HL-60 (cell line): ENCODE data around the gene RABGAP1L.

Experiments
- DNase-seq, 2 experiments: peaks; one replicate each; pipeline ENCODE4 v3.0.0-alpha.2; 2010 to 2020; ENCODE audit warnings: low read depth in 1 of 2, low spot score in 1 of 2
- H3K27ac ChIP-seq: fragments of 250-450 bp; sonication (Bioruptor Pico); replicated peaks from 2 replicates; pipeline ENCODE4 v1.5.1; 2020; ENCODE audit warnings: mild to moderate bottlenecking, moderate library complexity
- H3K27me3 ChIP-seq: fragments of 250-450 bp; sonication (Bioruptor Pico); 2 replicates; pipeline ENCODE4 v1.5.1; 2021; ENCODE audit warnings: mild to moderate bottlenecking, moderate library complexity; ENCODE audit not compliant: insufficient read depth, poor library complexity, severe bottlenecking
- H3K4me3 ChIP-seq: replicated peaks from 2 replicates; pipeline ENCODE4 v1.5.1; 2011; ENCODE audit warnings: mild to moderate bottlenecking, control low read depth, low read length; ENCODE audit not compliant: insufficient read depth
- GABPA ChIP-seq: IDR thresholded peaks from 2 replicates; pipeline ENCODE4 v1.6.1; 2012; ENCODE audit warnings: low read depth
- POLR2AphosphoS5 ChIP-seq: IDR thresholded peaks from 2 replicates; pipeline ENCODE4 v1.6.1; 2012; ENCODE audit warnings: low read depth
- SPI1 ChIP-seq: IDR thresholded peaks from 2 replicates; pipeline ENCODE4 v1.6.1; 2012; ENCODE audit warnings: low read depth, mild to moderate bottlenecking, borderline replicate concordance
- TF ChIP-seq, protein P1 (sequence below): IDR thresholded peaks from one replicate; pipeline ENCODE4 v1.5.1; 2011; ENCODE audit warnings: low read length, control low read depth, inconsistent platforms; ENCODE audit not compliant: insufficient read depth
- TF ChIP-seq, protein P2 (sequence below): IDR thresholded peaks from 2 replicates; pipeline ENCODE4 v1.6.1; 2012; ENCODE audit warnings: low read depth; ENCODE audit not compliant: insufficient replicate concordance

Gene RABGAP1L

DNA sequence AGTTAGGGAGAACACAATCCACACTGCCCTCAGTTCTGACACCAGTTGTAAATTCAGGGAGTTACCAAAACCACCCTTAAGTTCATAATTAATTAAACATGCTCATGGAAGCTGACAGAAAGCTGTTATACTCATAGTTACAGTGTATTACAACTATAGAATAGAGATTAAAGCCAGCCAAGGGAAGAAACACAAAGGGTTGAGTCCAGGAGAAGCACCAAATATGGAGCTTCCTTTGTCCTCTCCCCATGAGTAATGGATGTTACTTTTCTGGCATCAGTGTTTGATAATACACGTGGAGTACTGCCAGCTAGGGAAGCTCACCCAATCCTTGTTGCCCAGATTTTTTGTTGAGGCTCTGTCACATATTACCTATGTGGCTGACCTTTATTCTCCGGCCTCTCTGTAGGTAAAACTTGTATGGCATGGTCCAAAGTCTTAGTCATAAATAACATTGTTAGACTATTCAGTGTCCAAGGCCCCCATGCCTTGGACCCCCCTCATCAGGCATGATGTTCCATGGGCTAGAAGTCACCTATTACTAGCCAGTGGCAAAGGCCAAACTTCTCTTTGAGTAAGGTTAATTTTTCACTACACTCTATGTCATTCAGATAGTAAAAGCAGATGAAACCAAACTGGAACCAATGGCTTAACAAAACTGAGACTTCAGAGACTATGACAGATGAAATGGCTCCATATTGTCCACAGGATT is 464.2 kb downstream of the RABGAP1L start:
- H3K27ac ChIP-seq, result no peak overlapping the region
- no peak for DNase-seq
- no peak overlapping the region for H3K4me3 ChIP-seq
- TF ChIP-seq POLR2AphosphoS5 (no peak), SPI1 (no peak), GABPA (no peak)
- TF ChIP-seq, protein P1, sequence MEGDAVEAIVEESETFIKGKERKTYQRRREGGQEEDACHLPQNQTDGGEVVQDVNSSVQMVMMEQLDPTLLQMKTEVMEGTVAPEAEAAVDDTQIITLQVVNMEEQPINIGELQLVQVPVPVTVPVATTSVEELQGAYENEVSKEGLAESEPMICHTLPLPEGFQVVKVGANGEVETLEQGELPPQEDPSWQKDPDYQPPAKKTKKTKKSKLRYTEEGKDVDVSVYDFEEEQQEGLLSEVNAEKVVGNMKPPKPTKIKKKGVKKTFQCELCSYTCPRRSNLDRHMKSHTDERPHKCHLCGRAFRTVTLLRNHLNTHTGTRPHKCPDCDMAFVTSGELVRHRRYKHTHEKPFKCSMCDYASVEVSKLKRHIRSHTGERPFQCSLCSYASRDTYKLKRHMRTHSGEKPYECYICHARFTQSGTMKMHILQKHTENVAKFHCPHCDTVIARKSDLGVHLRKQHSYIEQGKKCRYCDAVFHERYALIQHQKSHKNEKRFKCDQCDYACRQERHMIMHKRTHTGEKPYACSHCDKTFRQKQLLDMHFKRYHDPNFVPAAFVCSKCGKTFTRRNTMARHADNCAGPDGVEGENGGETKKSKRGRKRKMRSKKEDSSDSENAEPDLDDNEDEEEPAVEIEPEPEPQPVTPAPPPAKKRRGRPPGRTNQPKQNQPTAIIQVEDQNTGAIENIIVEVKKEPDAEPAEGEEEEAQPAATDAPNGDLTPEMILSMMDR, result no peak
- TF ChIP-seq, protein P2, sequence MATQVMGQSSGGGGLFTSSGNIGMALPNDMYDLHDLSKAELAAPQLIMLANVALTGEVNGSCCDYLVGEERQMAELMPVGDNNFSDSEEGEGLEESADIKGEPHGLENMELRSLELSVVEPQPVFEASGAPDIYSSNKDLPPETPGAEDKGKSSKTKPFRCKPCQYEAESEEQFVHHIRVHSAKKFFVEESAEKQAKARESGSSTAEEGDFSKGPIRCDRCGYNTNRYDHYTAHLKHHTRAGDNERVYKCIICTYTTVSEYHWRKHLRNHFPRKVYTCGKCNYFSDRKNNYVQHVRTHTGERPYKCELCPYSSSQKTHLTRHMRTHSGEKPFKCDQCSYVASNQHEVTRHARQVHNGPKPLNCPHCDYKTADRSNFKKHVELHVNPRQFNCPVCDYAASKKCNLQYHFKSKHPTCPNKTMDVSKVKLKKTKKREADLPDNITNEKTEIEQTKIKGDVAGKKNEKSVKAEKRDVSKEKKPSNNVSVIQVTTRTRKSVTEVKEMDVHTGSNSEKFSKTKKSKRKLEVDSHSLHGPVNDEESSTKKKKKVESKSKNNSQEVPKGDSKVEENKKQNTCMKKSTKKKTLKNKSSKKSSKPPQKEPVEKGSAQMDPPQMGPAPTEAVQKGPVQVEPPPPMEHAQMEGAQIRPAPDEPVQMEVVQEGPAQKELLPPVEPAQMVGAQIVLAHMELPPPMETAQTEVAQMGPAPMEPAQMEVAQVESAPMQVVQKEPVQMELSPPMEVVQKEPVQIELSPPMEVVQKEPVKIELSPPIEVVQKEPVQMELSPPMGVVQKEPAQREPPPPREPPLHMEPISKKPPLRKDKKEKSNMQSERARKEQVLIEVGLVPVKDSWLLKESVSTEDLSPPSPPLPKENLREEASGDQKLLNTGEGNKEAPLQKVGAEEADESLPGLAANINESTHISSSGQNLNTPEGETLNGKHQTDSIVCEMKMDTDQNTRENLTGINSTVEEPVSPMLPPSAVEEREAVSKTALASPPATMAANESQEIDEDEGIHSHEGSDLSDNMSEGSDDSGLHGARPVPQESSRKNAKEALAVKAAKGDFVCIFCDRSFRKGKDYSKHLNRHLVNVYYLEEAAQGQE, result no peak
- H3K27me3 ChIP-seq, result no peaks in the 10 kb centered on the region

DNA sequence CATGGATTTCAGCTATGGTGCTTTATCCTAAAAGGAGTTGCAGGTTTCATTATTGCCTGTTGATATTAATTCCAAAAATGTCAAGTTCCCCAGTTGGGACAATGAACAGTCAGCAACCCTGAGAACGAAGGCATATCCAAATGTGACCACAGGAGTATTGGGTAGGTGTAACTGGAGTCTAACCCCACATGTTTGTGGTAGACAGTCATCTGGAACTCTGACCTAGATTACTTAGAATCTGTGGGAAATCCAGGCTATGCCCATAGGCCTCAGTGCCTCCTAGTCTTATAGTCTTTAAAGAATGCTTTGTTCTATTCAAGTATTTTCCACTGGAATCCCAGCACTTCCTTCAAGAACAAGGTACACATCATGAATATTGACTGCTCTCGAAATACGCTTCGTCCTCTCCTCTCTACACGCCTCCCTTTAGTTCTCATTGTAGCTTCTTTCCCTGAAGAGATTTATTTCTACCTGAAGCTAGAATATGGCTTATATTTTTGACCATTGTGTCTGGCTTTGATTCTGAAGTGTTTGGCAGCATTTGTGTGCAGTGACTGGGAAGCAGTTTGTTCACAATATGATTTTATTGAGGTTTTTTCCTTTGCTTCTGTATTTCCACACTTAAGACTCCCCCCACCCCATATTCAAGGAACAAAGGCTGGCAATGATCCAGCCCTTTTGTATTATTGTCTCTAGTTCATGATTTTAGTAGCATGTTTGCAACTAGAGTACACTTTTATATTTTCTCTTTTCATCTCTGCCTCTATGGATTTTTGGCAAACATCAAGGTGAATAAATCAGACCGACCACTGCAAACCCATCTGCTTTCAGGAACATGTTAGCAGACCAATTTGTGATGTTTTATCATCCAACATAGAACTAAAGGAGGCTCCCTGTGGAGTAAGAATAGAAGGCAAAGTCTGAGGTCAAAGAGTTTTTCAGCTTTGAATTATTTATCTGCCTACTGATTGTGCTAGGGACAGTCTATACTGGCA is 467.0 kb downstream of the RABGAP1L start:
- DNase-seq, result no peak
- no peaks in the 10 kb centered on the region for H3K27me3 ChIP-seq
- no peak overlapping the region for H3K4me3 ChIP-seq
- no peak overlapping the region for H3K27ac ChIP-seq
- TF ChIP-seq, protein P2, result no peak
- TF ChIP-seq, protein P1, result no peak
- no peak for TF ChIP-seq GABPA
- TF ChIP-seq SPI1, result no peak
- no peak for TF ChIP-seq POLR2AphosphoS5

DNA sequence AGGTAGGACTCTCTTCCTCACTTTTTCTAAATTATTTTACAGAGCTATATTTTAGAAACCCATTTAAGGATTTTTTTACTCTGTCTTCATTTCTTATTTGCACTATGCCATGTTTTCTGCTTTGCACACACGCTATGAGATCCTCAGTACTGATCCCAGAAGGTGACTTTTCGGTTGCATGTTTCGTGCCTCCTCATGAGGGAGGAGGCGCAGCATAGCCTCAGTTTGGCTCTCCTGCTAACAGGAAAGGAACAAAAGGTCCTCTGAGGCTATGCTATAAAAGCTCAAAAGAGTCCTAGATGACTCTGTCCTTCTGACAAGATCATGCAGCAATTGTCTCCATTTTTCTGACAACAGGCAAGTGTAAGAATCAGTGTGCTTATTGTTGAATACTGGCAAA is 478.2 kb downstream of the RABGAP1L start:
- TF ChIP-seq POLR2AphosphoS5 (no peak), GABPA (no peak), SPI1 (no peak)
- TF ChIP-seq, protein P2, result no peak
- TF ChIP-seq, protein P1, result no peak
- H3K27me3 ChIP-seq, result no peaks in the 10 kb centered on the region
- DNase-seq, result no peak
- no peak overlapping the region for H3K27ac ChIP-seq
- no peak overlapping the region for H3K4me3 ChIP-seq
